AG04450 (cell line): ENCODE data around the gene NANOG. TPM values are rescaled to one million over a fixed set of nuclear protein-coding genes. Genes with fewer than 3 reads are reported as not detected.
"Not testable (repeated sequence)": the region's sequence is repeated elsewhere in the genome, so short reads cannot be mapped to it uniquely, and the experiment has no call there.

Experiments
- CTCF ChIA-PET: fragments of 300-600, 350-600 bp; formaldehyde crosslinking; extraction: SDS; loops from one replicate; lab custom pipeline; 2022; ENCODE audit warnings: antibody characterized with exemption, inconsistent platforms; lab: Charles Lee
- POLR2A ChIA-PET: fragments of 350-600 bp; formaldehyde crosslinking; extraction: SDS; loops from one replicate; lab custom pipeline; 2021; ENCODE audit warnings: antibody characterized with exemption, inconsistent platforms; lab: Yijun Ruan, JAX
- DNase-seq: peaks from one replicate; pipeline ENCODE4 v3.0.0-alpha.2; 2011; ENCODE audit warnings: low read depth, low spot score
- H3K27ac ChIP-seq: one replicate; pipeline ENCODE4 v1.5.1; 2012; ENCODE audit warnings: low read depth, low read length, control low read depth
- H3K27me3 ChIP-seq: one replicate; pipeline ENCODE4 v1.6.0; 2012; ENCODE audit warnings: low read length; ENCODE audit not compliant: control insufficient read depth, insufficient read depth
- H3K4me3 ChIP-seq: 2 replicates; pipeline ENCODE4 v1.5.1; 2011; ENCODE audit warnings: mild to moderate bottlenecking, low read depth, low read length, control low read depth
- H3K9me3 ChIP-seq: 2 replicates; pipeline ENCODE4 v1.5.1; 2012; ENCODE audit warnings: low read length; ENCODE audit not compliant: control insufficient read depth, insufficient read depth
- polyA plus RNA-seq: library from polyadenylated mRNA; depleted of rRNA; stranded (reverse); fragments of >200 nt; gene quantifications from 2 replicates; pipeline ENCODE4 v1.2.3, GENCODE V29; 2011; rRNA removed
- small RNA-seq: library from RNA; depleted of rRNA; stranded (forward); fragments of <200 nt; gene quantifications from one replicate; pipeline ENCODE3, GENCODE V24; 2012; ENCODE audit warnings: low read depth; ENCODE audit not compliant: insufficient read length
- TF ChIP-seq, protein P1 (sequence below): IDR thresholded peaks from 2 replicates; pipeline ENCODE4 v1.5.1; 2011; ENCODE audit warnings: low read depth, low read length, control low read depth, inconsistent platforms

Gene NANOG
- polyA plus RNA-seq, 1 experiment, result not detected

GRCh38 chr12:7843583-7843982 lies 54.4 kb downstream of the NANOG start:
- not testable (repeated sequence) for DNase-seq, H3K27ac ChIP-seq
- POLR2A ChIA-PET, result interaction anchor here (1.0 kb wide), 1 partner anchor 16 kb away, joined by 5 read pairs; no protein-coding TSS in a partner anchor

DNA sequence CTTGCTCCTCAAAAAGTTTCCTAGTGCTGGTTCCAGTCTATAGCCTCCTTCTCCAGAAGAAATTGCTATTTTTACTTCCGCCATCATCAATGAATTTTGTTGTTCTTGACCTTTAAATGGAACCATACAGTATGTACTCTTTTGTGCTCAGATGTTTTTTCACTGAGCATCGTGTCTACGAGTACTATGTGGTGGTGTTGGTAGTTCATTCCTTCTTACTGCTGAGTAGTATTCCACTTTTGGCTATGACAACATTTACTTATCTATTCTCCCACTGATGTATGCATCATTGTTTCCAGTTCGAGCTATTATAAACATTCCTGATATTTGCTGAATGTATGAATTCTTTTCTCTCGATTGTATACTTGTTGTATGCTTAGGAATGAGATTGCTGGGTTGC lies 54.9 kb downstream of the NANOG start:
- DNase-seq, result no peak
- no peaks in the 10 kb centered on the region for H3K27me3 ChIP-seq
- no peaks in the 10 kb centered on the region for H3K9me3 ChIP-seq
- no peak overlapping the region for H3K27ac ChIP-seq
- TF ChIP-seq, protein P1, sequence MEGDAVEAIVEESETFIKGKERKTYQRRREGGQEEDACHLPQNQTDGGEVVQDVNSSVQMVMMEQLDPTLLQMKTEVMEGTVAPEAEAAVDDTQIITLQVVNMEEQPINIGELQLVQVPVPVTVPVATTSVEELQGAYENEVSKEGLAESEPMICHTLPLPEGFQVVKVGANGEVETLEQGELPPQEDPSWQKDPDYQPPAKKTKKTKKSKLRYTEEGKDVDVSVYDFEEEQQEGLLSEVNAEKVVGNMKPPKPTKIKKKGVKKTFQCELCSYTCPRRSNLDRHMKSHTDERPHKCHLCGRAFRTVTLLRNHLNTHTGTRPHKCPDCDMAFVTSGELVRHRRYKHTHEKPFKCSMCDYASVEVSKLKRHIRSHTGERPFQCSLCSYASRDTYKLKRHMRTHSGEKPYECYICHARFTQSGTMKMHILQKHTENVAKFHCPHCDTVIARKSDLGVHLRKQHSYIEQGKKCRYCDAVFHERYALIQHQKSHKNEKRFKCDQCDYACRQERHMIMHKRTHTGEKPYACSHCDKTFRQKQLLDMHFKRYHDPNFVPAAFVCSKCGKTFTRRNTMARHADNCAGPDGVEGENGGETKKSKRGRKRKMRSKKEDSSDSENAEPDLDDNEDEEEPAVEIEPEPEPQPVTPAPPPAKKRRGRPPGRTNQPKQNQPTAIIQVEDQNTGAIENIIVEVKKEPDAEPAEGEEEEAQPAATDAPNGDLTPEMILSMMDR, result no peak
- ChIA-PET POLR2A (interaction anchor here (1.0 kb wide), 1 partner anchor 15 kb away, joined by 5 read pairs; no protein-coding TSS in a partner anchor), CTCF (interaction anchor here (0.6 to 1.0 kb wide), 3 partner anchors 35 to 664 kb away, joined by 3 to 5 read pairs (median 3); no protein-coding TSS in a partner anchor)
- H3K4me3 ChIP-seq, result no peak overlapping the region

More at GRCh38 chr12:7843583-7843982, 54.4 kb downstream of the NANOG start:
- H3K9me3 ChIP-seq, H3K27me3 ChIP-seq, H3K4me3 ChIP-seq, CTCF ChIA-PET: not testable (repeated sequence)

DNA sequence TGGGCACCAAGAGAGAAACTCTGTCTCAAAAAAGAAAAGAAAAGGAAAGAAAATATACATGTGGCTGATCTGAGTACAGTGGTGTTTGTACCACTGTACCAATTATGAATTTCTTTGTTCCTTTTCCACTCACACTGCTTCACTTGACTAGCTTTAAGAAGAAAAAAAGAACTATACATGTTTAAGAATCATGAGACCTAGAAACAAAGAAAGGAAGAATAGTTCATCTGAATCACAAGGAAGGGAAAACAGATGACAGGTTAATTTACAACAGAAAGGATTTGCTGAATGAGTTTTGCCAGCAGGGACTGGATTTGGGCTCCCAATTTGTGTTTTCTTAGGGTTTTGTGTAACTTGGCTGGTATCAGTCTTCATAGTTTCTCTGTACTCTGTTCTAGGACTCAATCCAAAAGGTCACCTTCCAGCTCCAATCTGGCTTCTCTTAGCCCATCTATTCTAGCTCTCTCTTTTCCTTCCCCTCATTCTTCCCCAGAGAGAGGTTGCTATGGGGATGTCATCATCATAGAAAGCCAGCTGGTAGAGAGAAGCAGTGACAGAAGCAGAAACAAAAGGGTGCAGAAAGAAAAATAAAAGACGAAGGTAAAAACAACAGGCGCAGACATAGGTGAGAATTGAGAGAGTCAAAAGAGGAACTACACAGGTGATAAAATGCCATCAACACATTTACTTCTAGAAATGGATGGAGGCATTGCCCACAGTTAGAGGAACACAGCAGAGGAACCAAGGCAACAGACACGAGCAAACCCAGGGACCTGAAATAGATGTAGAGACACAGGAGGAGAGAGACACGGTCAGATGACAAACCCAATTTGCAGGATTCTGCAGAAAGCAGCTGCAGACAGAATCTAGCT lies 58.3 kb downstream of the NANOG start:
- H3K9me3 ChIP-seq, DNase-seq, H3K27me3 ChIP-seq, H3K27ac ChIP-seq, POLR2A ChIA-PET, H3K4me3 ChIP-seq: not testable (repeated sequence)
- CTCF ChIA-PET, result interaction anchor here (1.2 kb wide), 1 partner anchor 12 kb away, joined by 5 read pairs; no protein-coding TSS in a partner anchor

- CTCF ChIA-PET, result interaction anchor here (1.2 kb wide), 1 partner anchor 11 kb away, joined by 5 read pairs; no protein-coding TSS in a partner anchor
- POLR2A ChIA-PET, H3K27ac ChIP-seq, H3K9me3 ChIP-seq, DNase-seq, H3K4me3 ChIP-seq, H3K27me3 ChIP-seq: not testable (repeated sequence)
Observed at GRCh38 chr12:7848098-7848422, 58.9 kb downstream of the NANOG start.

Small RNAs within 50 kb of the gene (small RNA-seq; reads per million reads assigned to genes)
- not detected for gene RF00019

Other genes starting within 250 kb of the NANOG start
- not detected in 2 replicates for gene APOBEC1, start 123.5 kb upstream of the NANOG start, polyA plus RNA-seq
- not detected in 2 replicates for gene GDF3, start 93.6 kb upstream of the NANOG start, polyA plus RNA-seq
- gene DPPA3, start 78.0 kb upstream of the NANOG start, polyA plus RNA-seq, result not detected in 2 replicates
- not detected in 2 replicates for gene CLEC4C, start 42.0 kb upstream of the NANOG start, polyA plus RNA-seq
- not detected in 2 replicates for gene NANOGNB, start 24.2 kb upstream of the NANOG start, polyA plus RNA-seq
- 0.12 and 0.17 TPM in 2 replicates for gene SLC2A14, start 83.5 kb downstream of the NANOG start, polyA plus RNA-seq
- 57.7 and 58.5 TPM in 2 replicates for gene SLC2A3, start 146.8 kb downstream of the NANOG start, polyA plus RNA-seq
- 5.7 and 6.3 TPM in 2 replicates for gene FOXJ2, start 243.3 kb downstream of the NANOG start, polyA plus RNA-seq